Endothelial cell of umbilical vein (primary cell): ENCODE measurements around the gene DVL1.

Source experiments
- EZH2 ChIP-seq: IDR thresholded peaks from 2 replicates; pipeline ENCODE4 v1.6.1; 2012; ENCODE audit warnings: borderline replicate concordance, low read depth, mild to moderate bottlenecking, moderate library complexity, low read length, inconsistent platforms; ENCODE audit not compliant: severe bottlenecking
- FOS ChIP-seq: IDR thresholded peaks from 2 replicates; pipeline ENCODE4 v1.6.1; 2011; ENCODE audit warnings: mild to moderate bottlenecking, low read length, moderate library complexity, borderline replicate concordance; ENCODE audit not compliant: insufficient read depth
- GATA2 ChIP-seq: IDR thresholded peaks from 2 replicates; pipeline ENCODE4 v1.7.0; 2011; ENCODE audit warnings: low read depth, mild to moderate bottlenecking, moderate library complexity, mixed read lengths, low read length; ENCODE audit not compliant: insufficient read length, insufficient read depth
- JUN ChIP-seq: IDR thresholded peaks from 2 replicates; pipeline ENCODE4 v1.6.1; 2011; ENCODE audit warnings: borderline replicate concordance, low read depth; ENCODE audit not compliant: insufficient read length, insufficient read depth
- MAX ChIP-seq: IDR thresholded peaks from 2 replicates; pipeline ENCODE4 v1.6.1; 2011; ENCODE audit not compliant: insufficient read depth, insufficient read length
- MYC ChIP-seq: IDR thresholded peaks from one replicate; pipeline ENCODE4 v1.6.1; 2011; ENCODE audit warnings: mild to moderate bottlenecking, low read depth, low read length
- POLR2A ChIP-seq: IDR thresholded peaks from 2 replicates; pipeline ENCODE4 v1.6.1; 2012; ENCODE audit warnings: low read depth, mild to moderate bottlenecking, control low read depth, low read length
- POLR2AphosphoS5 ChIP-seq: IDR thresholded peaks from 2 replicates; pipeline ENCODE4 v1.6.1; 2012; ENCODE audit warnings: low read depth, mild to moderate bottlenecking, control low read depth, low read length, moderate library complexity; ENCODE audit not compliant: insufficient read depth
- TF ChIP-seq, protein P1 (sequence below), 2 donors: IDR thresholded peaks; 1 replicate in 1 of 2; 2 replicates in 1 of 2; pipeline ENCODE4 v1.5.1; 2011; ENCODE audit warnings: low read length in 2 of 2, mild to moderate bottlenecking in 2 of 2, moderate library complexity in 2 of 2, control low read depth in 1 of 2, inconsistent platforms in 1 of 2, low read depth in 1 of 2; ENCODE audit not compliant: insufficient read depth in 1 of 2; ENCODE audit errors: extremely low read depth in 1 of 2

GRCh38 chr1:1342061-1342562 is 7.1 kb downstream of the DVL1 start:
- TF ChIP-seq, protein P1, sequence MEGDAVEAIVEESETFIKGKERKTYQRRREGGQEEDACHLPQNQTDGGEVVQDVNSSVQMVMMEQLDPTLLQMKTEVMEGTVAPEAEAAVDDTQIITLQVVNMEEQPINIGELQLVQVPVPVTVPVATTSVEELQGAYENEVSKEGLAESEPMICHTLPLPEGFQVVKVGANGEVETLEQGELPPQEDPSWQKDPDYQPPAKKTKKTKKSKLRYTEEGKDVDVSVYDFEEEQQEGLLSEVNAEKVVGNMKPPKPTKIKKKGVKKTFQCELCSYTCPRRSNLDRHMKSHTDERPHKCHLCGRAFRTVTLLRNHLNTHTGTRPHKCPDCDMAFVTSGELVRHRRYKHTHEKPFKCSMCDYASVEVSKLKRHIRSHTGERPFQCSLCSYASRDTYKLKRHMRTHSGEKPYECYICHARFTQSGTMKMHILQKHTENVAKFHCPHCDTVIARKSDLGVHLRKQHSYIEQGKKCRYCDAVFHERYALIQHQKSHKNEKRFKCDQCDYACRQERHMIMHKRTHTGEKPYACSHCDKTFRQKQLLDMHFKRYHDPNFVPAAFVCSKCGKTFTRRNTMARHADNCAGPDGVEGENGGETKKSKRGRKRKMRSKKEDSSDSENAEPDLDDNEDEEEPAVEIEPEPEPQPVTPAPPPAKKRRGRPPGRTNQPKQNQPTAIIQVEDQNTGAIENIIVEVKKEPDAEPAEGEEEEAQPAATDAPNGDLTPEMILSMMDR (IDR thresholded peaks at IDR 0.05; ENCODE audit: extremely low read depth in 1 of 2, insufficient read depth in 1 of 2, low read depth in 1 of 2, low read length in 2 of 2): no peak
- TF ChIP-seq EZH2 (no peak), POLR2AphosphoS5 (no peak), MAX (no peak), FOS (no peak), POLR2A (no peak), MYC (no peak), JUN (no peak), GATA2 (no peak)
